ENCODE data around the gene TIFAB.

DNA sequence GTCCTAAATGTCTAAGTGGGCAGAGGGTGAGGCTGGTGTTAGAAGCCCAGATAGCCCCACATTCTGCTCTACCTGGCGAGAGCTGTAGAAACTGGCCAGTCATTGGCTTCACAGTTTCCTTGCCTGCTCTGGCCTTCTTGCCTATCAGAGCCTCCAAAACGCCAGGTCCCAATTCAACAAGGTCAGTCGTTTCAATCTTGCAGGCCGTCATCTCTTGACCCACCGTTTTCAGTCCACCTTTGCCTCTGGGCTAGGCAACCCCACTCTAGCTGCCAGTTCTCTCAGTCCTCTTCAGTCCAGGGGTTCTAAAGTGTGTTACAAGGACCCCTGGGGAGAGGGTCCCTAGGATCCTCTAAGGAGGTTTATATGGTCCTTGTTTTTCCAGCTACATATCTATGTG lies 20.0 kb upstream of the TIFAB start:
- TF ChIP-seq CTCF (IDR thresholded peaks at IDR 0.05; ENCODE audit: low read length): no peak
- TF ChIP-seq EZH2 (IDR thresholded peaks at IDR 0.05; ENCODE audit: borderline replicate concordance, low read length): no peak

Measured in OCI-LY1 (cell line).